Measurements from ENCODE around the gene BAHCC1.

DNA sequence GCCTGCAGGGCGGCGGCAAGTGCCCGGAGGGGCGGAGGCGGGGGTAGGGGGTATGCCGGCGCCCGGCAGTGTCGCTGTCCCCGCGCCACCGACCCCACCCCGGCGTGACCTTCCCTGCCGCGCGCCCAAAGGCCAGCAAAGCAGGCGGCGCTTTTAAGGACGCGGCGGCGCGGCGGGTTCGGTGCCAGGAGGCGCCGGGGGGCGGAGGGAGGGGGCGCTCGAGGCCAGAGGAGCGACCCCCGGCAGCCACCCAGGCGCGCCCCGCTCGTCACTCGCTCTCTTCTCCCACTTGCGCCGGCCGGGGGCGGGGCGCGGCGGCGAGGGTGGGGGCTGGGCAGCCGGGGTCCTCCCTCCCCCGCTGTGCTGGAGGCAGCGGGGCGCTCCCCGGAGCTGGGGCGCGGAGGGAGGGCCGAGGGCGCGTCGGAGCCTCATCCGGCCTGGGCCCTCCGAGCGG lies 8.6 kb upstream of the BAHCC1 start:
- TF ChIP-seq, protein P1, sequence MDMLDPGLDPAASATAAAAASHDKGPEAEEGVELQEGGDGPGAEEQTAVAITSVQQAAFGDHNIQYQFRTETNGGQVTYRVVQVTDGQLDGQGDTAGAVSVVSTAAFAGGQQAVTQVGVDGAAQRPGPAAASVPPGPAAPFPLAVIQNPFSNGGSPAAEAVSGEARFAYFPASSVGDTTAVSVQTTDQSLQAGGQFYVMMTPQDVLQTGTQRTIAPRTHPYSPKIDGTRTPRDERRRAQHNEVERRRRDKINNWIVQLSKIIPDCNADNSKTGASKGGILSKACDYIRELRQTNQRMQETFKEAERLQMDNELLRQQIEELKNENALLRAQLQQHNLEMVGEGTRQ (CRISPR knock-in tag; IDR thresholded peaks at IDR 0.05), result no peak
- TF ChIP-seq, protein P2, sequence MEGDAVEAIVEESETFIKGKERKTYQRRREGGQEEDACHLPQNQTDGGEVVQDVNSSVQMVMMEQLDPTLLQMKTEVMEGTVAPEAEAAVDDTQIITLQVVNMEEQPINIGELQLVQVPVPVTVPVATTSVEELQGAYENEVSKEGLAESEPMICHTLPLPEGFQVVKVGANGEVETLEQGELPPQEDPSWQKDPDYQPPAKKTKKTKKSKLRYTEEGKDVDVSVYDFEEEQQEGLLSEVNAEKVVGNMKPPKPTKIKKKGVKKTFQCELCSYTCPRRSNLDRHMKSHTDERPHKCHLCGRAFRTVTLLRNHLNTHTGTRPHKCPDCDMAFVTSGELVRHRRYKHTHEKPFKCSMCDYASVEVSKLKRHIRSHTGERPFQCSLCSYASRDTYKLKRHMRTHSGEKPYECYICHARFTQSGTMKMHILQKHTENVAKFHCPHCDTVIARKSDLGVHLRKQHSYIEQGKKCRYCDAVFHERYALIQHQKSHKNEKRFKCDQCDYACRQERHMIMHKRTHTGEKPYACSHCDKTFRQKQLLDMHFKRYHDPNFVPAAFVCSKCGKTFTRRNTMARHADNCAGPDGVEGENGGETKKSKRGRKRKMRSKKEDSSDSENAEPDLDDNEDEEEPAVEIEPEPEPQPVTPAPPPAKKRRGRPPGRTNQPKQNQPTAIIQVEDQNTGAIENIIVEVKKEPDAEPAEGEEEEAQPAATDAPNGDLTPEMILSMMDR (IDR thresholded peaks at IDR 0.05), result no peak
- no peak for TF ChIP-seq ESRRA (CRISPR knock-in tag; IDR thresholded peaks at IDR 0.05; ENCODE audit: borderline replicate concordance)
- TF ChIP-seq NR2C2 (CRISPR knock-in tag; IDR thresholded peaks at IDR 0.05), result no peak
- no peak for TF ChIP-seq CREM (CRISPR knock-in tag; IDR thresholded peaks at IDR 0.05)
- TF ChIP-seq, protein P3, sequence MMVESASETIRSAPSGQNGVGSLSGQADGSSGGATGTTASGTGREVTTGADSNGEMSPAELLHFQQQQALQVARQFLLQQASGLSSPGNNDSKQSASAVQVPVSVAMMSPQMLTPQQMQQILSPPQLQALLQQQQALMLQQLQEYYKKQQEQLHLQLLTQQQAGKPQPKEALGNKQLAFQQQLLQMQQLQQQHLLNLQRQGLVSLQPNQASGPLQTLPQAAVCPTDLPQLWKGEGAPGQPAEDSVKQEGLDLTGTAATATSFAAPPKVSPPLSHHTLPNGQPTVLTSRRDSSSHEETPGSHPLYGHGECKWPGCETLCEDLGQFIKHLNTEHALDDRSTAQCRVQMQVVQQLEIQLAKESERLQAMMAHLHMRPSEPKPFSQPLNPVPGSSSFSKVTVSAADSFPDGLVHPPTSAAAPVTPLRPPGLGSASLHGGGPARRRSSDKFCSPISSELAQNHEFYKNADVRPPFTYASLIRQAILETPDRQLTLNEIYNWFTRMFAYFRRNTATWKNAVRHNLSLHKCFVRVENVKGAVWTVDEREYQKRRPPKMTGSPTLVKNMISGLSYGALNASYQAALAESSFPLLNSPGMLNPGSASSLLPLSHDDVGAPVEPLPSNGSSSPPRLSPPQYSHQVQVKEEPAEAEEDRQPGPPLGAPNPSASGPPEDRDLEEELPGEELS (CRISPR knock-in tag; IDR thresholded peaks at IDR 0.05), result 0 out of 2 replicates have a peak, but pooled peaks have one; percentile 5
- TF ChIP-seq, protein P4, sequence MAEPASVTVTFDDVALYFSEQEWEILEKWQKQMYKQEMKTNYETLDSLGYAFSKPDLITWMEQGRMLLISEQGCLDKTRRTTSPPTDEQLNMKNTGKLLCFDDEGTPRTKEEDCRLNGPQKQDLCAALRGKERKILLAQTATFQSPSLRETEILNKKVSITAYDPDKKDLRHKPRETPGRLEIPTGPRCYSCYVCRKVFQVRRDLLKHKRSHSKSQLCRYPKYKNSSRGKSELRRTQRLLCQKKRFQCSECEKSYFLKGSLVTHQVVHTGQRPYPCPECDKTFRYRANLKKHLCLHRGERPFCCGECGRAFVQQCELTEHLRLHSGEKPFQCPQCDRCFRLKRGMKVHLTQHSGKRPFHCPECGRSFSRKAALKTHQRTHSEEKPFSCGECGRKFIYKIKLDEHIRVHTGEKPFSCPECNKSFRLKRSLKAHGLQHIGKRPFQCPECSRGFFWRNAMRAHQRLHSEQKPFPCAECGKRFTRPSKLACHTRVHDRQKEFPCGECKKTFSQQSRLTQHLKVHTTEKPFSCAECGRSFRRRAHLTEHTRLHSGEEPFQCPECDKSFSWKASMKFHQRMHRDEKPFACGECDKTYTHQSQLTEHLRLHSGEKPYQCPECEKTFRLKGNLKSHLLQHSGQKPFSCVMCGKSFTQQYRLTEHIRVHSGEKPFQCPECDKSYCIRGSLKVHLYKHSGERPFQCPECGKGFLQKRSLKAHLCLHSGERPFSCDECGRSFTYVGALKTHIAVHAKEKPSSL (CRISPR knock-in tag; conservative IDR thresholded peaks at IDR 0.05), result no peak
- TF ChIP-seq, protein P5, sequence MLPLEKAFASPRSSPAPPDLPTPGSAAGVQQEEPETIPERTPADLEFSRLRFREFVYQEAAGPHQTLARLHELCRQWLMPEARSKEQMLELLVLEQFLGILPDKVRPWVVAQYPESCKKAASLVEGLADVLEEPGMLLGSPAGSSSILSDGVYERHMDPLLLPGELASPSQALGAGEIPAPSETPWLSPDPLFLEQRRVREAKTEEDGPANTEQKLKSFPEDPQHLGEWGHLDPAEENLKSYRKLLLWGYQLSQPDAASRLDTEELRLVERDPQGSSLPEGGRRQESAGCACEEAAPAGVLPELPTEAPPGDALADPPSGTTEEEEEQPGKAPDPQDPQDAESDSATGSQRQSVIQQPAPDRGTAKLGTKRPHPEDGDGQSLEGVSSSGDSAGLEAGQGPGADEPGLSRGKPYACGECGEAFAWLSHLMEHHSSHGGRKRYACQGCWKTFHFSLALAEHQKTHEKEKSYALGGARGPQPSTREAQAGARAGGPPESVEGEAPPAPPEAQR (CRISPR knock-in tag; IDR thresholded peaks at IDR 0.05), result no peak
- TF ChIP-seq, protein P6, sequence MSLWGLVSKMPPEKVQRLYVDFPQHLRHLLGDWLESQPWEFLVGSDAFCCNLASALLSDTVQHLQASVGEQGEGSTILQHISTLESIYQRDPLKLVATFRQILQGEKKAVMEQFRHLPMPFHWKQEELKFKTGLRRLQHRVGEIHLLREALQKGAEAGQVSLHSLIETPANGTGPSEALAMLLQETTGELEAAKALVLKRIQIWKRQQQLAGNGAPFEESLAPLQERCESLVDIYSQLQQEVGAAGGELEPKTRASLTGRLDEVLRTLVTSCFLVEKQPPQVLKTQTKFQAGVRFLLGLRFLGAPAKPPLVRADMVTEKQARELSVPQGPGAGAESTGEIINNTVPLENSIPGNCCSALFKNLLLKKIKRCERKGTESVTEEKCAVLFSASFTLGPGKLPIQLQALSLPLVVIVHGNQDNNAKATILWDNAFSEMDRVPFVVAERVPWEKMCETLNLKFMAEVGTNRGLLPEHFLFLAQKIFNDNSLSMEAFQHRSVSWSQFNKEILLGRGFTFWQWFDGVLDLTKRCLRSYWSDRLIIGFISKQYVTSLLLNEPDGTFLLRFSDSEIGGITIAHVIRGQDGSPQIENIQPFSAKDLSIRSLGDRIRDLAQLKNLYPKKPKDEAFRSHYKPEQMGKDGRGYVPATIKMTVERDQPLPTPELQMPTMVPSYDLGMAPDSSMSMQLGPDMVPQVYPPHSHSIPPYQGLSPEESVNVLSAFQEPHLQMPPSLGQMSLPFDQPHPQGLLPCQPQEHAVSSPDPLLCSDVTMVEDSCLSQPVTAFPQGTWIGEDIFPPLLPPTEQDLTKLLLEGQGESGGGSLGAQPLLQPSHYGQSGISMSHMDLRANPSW (CRISPR knock-in tag; conservative IDR thresholded peaks at IDR 0.05; ENCODE audit: low read depth), result no peak
- no peak for TF ChIP-seq SMAD4 (CRISPR knock-in tag; IDR thresholded peaks at IDR 0.05)
- TF ChIP-seq, protein P7, sequence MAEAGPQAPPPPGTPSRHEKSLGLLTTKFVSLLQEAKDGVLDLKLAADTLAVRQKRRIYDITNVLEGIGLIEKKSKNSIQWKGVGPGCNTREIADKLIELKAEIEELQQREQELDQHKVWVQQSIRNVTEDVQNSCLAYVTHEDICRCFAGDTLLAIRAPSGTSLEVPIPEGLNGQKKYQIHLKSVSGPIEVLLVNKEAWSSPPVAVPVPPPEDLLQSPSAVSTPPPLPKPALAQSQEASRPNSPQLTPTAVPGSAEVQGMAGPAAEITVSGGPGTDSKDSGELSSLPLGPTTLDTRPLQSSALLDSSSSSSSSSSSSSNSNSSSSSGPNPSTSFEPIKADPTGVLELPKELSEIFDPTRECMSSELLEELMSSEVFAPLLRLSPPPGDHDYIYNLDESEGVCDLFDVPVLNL (CRISPR knock-in tag; IDR thresholded peaks at IDR 0.05; ENCODE audit: borderline replicate concordance, low read depth), result no peak
- TF ChIP-seq, protein P8, sequence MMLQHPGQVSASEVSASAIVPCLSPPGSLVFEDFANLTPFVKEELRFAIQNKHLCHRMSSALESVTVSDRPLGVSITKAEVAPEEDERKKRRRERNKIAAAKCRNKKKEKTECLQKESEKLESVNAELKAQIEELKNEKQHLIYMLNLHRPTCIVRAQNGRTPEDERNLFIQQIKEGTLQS (CRISPR knock-in tag; conservative IDR thresholded peaks at IDR 0.05), result no peak
- TF ChIP-seq, protein P9, sequence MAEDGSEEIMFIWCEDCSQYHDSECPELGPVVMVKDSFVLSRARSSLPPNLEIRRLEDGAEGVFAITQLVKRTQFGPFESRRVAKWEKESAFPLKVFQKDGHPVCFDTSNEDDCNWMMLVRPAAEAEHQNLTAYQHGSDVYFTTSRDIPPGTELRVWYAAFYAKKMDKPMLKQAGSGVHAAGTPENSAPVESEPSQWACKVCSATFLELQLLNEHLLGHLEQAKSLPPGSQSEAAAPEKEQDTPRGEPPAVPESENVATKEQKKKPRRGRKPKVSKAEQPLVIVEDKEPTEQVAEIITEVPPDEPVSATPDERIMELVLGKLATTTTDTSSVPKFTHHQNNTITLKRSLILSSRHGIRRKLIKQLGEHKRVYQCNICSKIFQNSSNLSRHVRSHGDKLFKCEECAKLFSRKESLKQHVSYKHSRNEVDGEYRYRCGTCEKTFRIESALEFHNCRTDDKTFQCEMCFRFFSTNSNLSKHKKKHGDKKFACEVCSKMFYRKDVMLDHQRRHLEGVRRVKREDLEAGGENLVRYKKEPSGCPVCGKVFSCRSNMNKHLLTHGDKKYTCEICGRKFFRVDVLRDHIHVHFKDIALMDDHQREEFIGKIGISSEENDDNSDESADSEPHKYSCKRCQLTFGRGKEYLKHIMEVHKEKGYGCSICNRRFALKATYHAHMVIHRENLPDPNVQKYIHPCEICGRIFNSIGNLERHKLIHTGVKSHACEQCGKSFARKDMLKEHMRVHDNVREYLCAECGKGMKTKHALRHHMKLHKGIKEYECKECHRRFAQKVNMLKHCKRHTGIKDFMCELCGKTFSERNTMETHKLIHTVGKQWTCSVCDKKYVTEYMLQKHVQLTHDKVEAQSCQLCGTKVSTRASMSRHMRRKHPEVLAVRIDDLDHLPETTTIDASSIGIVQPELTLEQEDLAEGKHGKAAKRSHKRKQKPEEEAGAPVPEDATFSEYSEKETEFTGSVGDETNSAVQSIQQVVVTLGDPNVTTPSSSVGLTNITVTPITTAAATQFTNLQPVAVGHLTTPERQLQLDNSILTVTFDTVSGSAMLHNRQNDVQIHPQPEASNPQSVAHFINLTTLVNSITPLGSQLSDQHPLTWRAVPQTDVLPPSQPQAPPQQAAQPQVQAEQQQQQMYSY (CRISPR knock-in tag; IDR thresholded peaks at IDR 0.05), result no peak
- no peak for TF ChIP-seq TCF7 (CRISPR knock-in tag; IDR thresholded peaks at IDR 0.05; ENCODE audit: low read depth)
